ENCODE data around the gene RNF208. TPM values are rescaled to one million over a fixed set of nuclear protein-coding genes. Genes with fewer than 3 reads are reported as not detected.
"Not testable (repeated sequence)": the region's sequence is repeated elsewhere in the genome, so short reads cannot be mapped to it uniquely, and the experiment has no call there.

The RNF208 gene
- total and polyA plus RNA-seq, 10 of the 15 experiments (the other 5 are each of a cell fraction or from before 2014, with no cell fraction given): 0.06 to 10.7 (median 0.77) TPM

DNA sequence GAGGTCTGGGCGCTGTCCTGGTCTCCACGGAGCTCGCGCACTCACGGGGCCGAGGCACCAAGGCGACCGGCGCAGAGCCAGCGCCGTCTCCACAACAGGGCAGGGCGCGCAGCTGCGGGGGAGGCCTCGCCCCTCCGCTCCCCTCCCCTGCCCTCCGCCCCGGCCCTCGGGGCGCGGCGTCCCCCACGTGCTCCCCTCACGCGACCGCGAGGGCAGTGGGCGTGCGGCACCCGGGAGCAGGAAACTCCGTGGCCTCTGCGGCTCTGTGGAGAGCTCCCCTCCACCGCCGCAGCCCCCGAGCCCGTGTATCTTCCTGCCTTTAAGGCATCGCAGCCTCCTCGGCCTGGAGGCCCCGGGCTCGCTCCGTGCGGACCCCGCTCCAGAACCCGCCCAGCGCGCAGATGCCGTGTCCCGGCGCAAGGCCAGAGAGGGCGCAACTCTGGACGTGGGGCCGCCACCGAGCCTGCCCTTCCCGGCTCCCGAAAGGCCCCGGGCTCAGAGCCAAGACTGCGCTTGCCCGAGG is 18.3 kb upstream of the RNF208 start (continued):
- TF ChIP-seq CREB1 (IDR thresholded peaks at IDR 0.05; ENCODE audit: low read depth): no peak
- TF ChIP-seq CHD2 (IDR thresholded peaks at IDR 0.05; ENCODE audit: borderline replicate concordance, low read depth, low read length): no peak
- TF ChIP-seq, protein P1, sequence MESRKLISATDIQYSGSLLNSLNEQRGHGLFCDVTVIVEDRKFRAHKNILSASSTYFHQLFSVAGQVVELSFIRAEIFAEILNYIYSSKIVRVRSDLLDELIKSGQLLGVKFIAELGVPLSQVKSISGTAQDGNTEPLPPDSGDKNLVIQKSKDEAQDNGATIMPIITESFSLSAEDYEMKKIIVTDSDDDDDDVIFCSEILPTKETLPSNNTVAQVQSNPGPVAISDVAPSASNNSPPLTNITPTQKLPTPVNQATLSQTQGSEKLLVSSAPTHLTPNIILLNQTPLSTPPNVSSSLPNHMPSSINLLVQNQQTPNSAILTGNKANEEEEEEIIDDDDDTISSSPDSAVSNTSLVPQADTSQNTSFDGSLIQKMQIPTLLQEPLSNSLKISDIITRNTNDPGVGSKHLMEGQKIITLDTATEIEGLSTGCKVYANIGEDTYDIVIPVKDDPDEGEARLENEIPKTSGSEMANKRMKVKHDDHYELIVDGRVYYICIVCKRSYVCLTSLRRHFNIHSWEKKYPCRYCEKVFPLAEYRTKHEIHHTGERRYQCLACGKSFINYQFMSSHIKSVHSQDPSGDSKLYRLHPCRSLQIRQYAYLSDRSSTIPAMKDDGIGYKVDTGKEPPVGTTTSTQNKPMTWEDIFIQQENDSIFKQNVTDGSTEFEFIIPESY (IDR thresholded peaks at IDR 0.05): no peak
- TF ChIP-seq NBN (IDR thresholded peaks at IDR 0.05): peak; percentile 20

DNA sequence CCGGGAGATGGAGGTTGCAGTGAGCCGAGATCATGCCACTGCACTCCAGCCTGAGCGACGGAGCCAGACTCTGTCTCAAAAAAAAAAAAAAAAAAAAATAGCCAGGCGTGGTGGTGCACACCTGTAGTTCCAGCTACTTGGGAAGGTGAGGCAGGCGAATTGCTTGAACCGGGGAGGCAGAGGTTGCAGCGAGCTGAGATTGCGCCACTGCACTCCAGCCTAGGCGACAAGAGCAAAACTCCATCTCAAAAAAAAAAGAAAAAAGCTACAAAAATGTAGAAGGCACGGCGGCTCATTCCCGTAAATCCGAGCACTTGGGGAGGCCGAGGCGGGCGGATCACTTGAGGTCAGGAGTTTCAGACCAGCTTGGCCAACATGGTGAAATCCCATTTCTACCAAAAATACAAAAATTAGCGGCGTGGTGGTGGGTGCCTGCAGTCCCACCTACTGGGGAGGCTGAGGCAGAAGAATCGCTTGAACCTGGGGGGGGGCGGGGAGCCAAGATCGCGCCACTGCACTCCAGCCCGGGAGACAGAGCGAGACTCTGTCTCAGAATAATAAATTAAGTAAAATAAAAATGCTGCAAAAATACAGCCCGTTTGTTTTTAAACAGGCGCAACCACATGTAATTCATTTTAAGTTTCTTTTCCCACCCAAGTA is 17.6 kb upstream of the RNF208 start:
- Histone ChIP-seq H3K79me2 (ENCODE audit: control insufficient read depth, insufficient read depth, low read length) (peaks cover 30% of the 10 kb centered on the region), H2AFZ (ENCODE audit: control insufficient read depth, low read depth, low read length) (peak overlapping the region; percentile 75; the same call in 1 of the 2 replicates), H3K4me3 (peak overlapping the region; percentile 76), H3K9ac (ENCODE audit: control insufficient read depth, insufficient read depth, low read length) (peak overlapping the region; percentile 68), H3K4me2 (ENCODE audit: control insufficient read depth, insufficient read depth) (peak overlapping the region; percentile 77), H3K36me3 (ENCODE audit: control insufficient read depth in 2 of 2, insufficient read depth in 2 of 2, low read length in 1 of 2) (peaks cover 8 to 14% of the 10 kb centered on the region in 2 experiments), H3K4me1 (ENCODE audit: control insufficient read depth, insufficient read depth, low read length) (peaks cover 45% of the 10 kb centered on the region), H3K27ac (ENCODE audit: control insufficient read depth, insufficient read depth) (peak overlapping the region; percentile 83)
- intact Hi-C loops (cut with micrococcal nuclease; ENCODE audit: unreplicated experiment): loop anchor here (5.0 kb wide), 1 partner anchor 452 kb away; no protein-coding TSS in a partner anchor
- ATAC-seq; H3K27me3 ChIP-seq (replicated peaks in 1 of 2; ENCODE audit: control insufficient read depth in 2 of 2, insufficient read depth in 2 of 2, low read length in 1 of 2); H3K9me3 ChIP-seq (replicated peaks; ENCODE audit: control insufficient read depth, insufficient read depth, low read length); H4K20me1 ChIP-seq (ENCODE audit: control insufficient read depth, insufficient read depth); in situ Hi-C loops (cut with MboI); FAIRE-seq; DNase-seq (ENCODE audit: low read depth, low spot score); BruUV-seq (replicated peaks): not testable (repeated sequence)
- RAD21 ChIA-PET (ENCODE audit: unreplicated experiment): interaction anchor here (0.7 to 2.2 kb wide), 5 partner anchors 15 to 168 kb away, joined by 3 to 13 read pairs (median 11); partner anchors contain the start of genes NELFB and RNF208
- 41% methylated on average over 24 of the region's 27 CpGs for WGBS (ENCODE audit: insufficient coverage, insufficient replicate concordance, low lambda C conversion rate, missing lambda C conversion rate)
- POLR2A ChIA-PET: interaction anchor here (0.5 to 9.2 kb wide), 19 partner anchors 15 to 361 kb away, joined by 3 to 112 read pairs (median 7); partner anchors contain the start of genes MAN1B1, NELFB, NRARP and RNF208
- SMC1A ChIA-PET (ENCODE audit: uncharacterized antibody, unreplicated experiment): interaction anchor here (0.7 to 1.7 kb wide), 5 partner anchors 17 to 153 kb away, joined by 3 to 6 read pairs (median 3); partner anchors contain the start of gene MAN1B1
- TF ChIP-seq, protein P2, sequence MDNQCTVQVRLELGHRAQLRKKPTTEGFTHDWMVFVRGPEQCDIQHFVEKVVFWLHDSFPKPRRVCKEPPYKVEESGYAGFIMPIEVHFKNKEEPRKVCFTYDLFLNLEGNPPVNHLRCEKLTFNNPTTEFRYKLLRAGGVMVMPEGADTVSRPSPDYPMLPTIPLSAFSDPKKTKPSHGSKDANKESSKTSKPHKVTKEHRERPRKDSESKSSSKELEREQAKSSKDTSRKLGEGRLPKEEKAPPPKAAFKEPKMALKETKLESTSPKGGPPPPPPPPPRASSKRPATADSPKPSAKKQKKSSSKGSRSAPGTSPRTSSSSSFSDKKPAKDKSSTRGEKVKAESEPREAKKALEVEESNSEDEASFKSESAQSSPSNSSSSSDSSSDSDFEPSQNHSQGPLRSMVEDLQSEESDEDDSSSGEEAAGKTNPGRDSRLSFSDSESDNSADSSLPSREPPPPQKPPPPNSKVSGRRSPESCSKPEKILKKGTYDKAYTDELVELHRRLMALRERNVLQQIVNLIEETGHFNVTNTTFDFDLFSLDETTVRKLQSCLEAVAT (IDR thresholded peaks at IDR 0.05): peak; percentile 79
- CTCF ChIA-PET: interaction anchor here (0.7 to 5.3 kb wide), 7 partner anchors 13 to 205 kb away, joined by 3 to 52 read pairs (median 3); partner anchors contain the start of genes CYSRT1, RNF208, RNF224 and SSNA1
